Gastrocnemius medialis (tissue), 4 donors: ENCODE results near the gene PRDM2. TPM values are rescaled to one million over a fixed set of nuclear protein-coding genes. Genes with fewer than 3 reads are reported as not detected.
"Not testable (repeated sequence)": the region's sequence is repeated elsewhere in the genome, so short reads cannot be mapped to it uniquely, and the experiment has no call there.

Source experiments
- ATAC-seq, 2 donors: fragments of 150-250 bp; one replicate each; pipeline ENCODE4 v1.9.1; 2016
- DNase-seq, 2 donors: peaks; one replicate each; pipeline ENCODE4 v3.0.0-alpha.2; 2019
- H3K27ac ChIP-seq, 4 donors: fragments of 200-600 bp; sonication (generic); 1 replicate in 1 of 4; 2 replicates in 3 of 4; pipeline ENCODE4 v1.5.1; 2016 to 2018; ENCODE audit warnings: mild to moderate bottlenecking in 2 of 4, moderate library complexity in 1 of 4
- H3K27me3 ChIP-seq, 3 donors: fragments of 200-600 bp; sonication (generic) in 2 of 3; 1 replicate in 1 of 3; 2 replicates in 2 of 3; pipeline versions ENCODE4 v1.5.1 to v1.6.0; 2016 to 2019; ENCODE audit warnings: mild to moderate bottlenecking in 1 of 3, moderate library complexity in 1 of 3
- H3K36me3 ChIP-seq, 2 donors: fragments of 200-600 bp; sonication (generic) in 1 of 2; one replicate each; pipeline ENCODE4 v1.5.1; 2017 to 2018
- H3K4me1 ChIP-seq, 2 donors: fragments of 200-600 bp; sonication (generic) in 1 of 2; one replicate each; pipeline ENCODE4 v1.5.1; 2016 to 2017; ENCODE audit warnings: mild to moderate bottlenecking in 2 of 2
- H3K4me3 ChIP-seq, 4 donors: fragments of 200-600 bp; sonication (generic) in 3 of 4; 1 replicate in 1 of 4; 2 replicates in 3 of 4; pipeline ENCODE4 v1.5.1; 2016 to 2019; ENCODE audit warnings: mild to moderate bottlenecking in 2 of 4
- H3K9me3 ChIP-seq, 3 donors: fragments of 200-600 bp; sonication (generic) in 2 of 3; 1 replicate in 1 of 3; 2 replicates in 2 of 3; pipeline ENCODE4 v1.5.1; 2016 to 2019
- CTCF ChIP-seq, 5 experiments: fragments of 450-650 bp in 3 of 5; fragments of 200-600 bp in 2 of 5; sonication (generic) in 2 of 5; IDR thresholded peaks in 4 of 5; conservative IDR thresholded peaks in 1 of 5; 1 replicate in 4 of 5; 2 replicates in 1 of 5; pipeline ENCODE4 v1.5.1; 2016 to 2019; ENCODE audit warnings: antibody characterized with exemption in 5 of 5, mild to moderate bottlenecking in 3 of 5, moderate library complexity in 3 of 5
- POLR2A ChIP-seq, 2 donors: fragments of 450-650 bp; IDR thresholded peaks; one replicate each; pipeline ENCODE4 v1.6.1; 2017; ENCODE audit warnings: antibody characterized with exemption in 2 of 2, mild to moderate bottlenecking in 2 of 2, moderate library complexity in 2 of 2
- in situ Hi-C, 4 donors: fragments of 200-750 bp; cut with MboI; loops; one replicate each; pipeline versions ENCODE4 v1.15.0 to v1.8.0; 2017; ENCODE audit warnings: low sequenced_read_pairs in 4 of 4
- intact Hi-C: fragments of 100-400 bp; cut with DNase I; formaldehyde crosslinking; loops from one replicate; pipeline ENCODE4 v1.15.1; 2023; ENCODE audit warnings: low total_unique reads
- total RNA-seq, 4 donors: library from RNA; depleted of rRNA; stranded (reverse); fragments of >200 nt; gene quantifications; one replicate each; pipeline versions ENCODE4 v1.1.0 to v1.2.3, GENCODE V29; 2016

PRDM2 gene
- total RNA-seq, 4 donors from 2014 or later, result 24.1 to 38.3 (median 35.6) TPM

- Histone ChIP-seq H3K36me3 (no peaks in the 10 kb centered on the region), H3K9me3 (no peaks in the 10 kb centered on the region), H3K4me1 (no peaks in the 10 kb centered on the region), H3K4me3 (no peak overlapping the region), H3K27me3 (peaks cover 0 to 4% (median 0%) of the 10 kb centered on the region in 3 donors), H3K27ac (no peak overlapping the region)
- intact Hi-C loops (no loop called here), in situ Hi-C loops (loop anchor here in 1 of 4 donors (5.0 kb wide), 1 partner anchor 282 kb away; no protein-coding TSS in a partner anchor)
- DNase-seq (no peak), ATAC-seq (no peak)
- TF ChIP-seq POLR2A (IDR thresholded peaks at IDR 0.05) (no peak), CTCF (IDR thresholded peaks at IDR 0.05 in 4 of 5, conservative IDR thresholded peaks at IDR 0.05 in 1 of 5) (no peak)
Measured at GRCh38 chr1:13675151-13675651, 24.8 kb upstream of the PRDM2 start.

DNA sequence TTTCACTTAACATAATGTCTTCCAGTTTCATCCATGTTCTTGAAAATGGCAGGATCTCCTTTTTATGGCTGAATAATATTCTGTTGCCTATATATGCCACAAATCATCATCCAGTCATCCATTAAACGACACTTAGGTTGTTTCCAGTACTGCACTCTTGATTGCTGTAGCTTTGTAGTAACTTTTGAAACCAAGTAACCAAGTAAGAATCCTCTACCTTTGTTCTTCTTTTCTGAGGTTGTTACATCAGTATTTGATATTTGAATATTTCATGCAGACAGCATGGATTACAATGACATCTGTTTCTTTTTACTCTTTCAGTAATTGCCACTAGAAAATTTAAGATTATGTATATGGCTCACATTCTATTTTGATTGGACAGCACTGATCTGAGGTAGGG lies 22.1 kb upstream of the PRDM2 start:
- no peaks in the 10 kb centered on the region for H3K4me1 ChIP-seq
- H3K27me3 ChIP-seq, result peaks cover 0 to 11% (median 0%) of the 10 kb centered on the region in 3 donors
- no peak for DNase-seq
- H3K27ac ChIP-seq, result no peak overlapping the region
- no peak for ATAC-seq
- intact Hi-C loops (no loop called here), in situ Hi-C loops (loop anchor here in 1 of 4 donors (5.0 kb wide), 1 partner anchor 279 kb away; no protein-coding TSS in a partner anchor)
- TF ChIP-seq CTCF (IDR thresholded peaks at IDR 0.05 in 4 of 5, conservative IDR thresholded peaks at IDR 0.05 in 1 of 5), result no peak
- no peak for TF ChIP-seq POLR2A (IDR thresholded peaks at IDR 0.05)
- no peaks in the 10 kb centered on the region for H3K9me3 ChIP-seq
- no peak overlapping the region for H3K4me3 ChIP-seq
- no peaks in the 10 kb centered on the region for H3K36me3 ChIP-seq

GRCh38 chr1:13679651-13680050 lies 20.3 kb upstream of the PRDM2 start:
- in situ Hi-C loops, result loop anchor here in 1 of 4 donors (5.0 kb wide), 1 partner anchor 278 kb away; no protein-coding TSS in a partner anchor

GRCh38 chr1:13680609-13681008 lies 19.4 kb upstream of the PRDM2 start:
- in situ Hi-C loops, H3K4me1 ChIP-seq, H3K4me3 ChIP-seq, ATAC-seq, H3K9me3 ChIP-seq, H3K36me3 ChIP-seq, DNase-seq, intact Hi-C loops, H3K27ac ChIP-seq: not testable (repeated sequence)
- H3K27me3 ChIP-seq, result peaks cover 0 to 11% (median 0%) of the 10 kb centered on the region in 3 donors

More at GRCh38 chr1:13679651-13680050, 20.3 kb upstream of the PRDM2 start:
- H3K9me3 ChIP-seq, result no peaks in the 10 kb centered on the region
- H3K36me3 ChIP-seq, result no peaks in the 10 kb centered on the region
- peaks cover 0 to 11% (median 0%) of the 10 kb centered on the region in 3 donors for H3K27me3 ChIP-seq
- DNase-seq (no peak), ATAC-seq (no peak)
- intact Hi-C loops, result no loop called here
- H3K4me1 ChIP-seq, result no peaks in the 10 kb centered on the region
- H3K4me3 ChIP-seq, result no peak overlapping the region
- H3K27ac ChIP-seq, result no peak overlapping the region
- TF ChIP-seq CTCF (IDR thresholded peaks at IDR 0.05 in 4 of 5, conservative IDR thresholded peaks at IDR 0.05 in 1 of 5) (no peak), POLR2A (IDR thresholded peaks at IDR 0.05) (no peak)

- Histone ChIP-seq H3K4me1 (no peaks in the 10 kb centered on the region), H3K36me3 (no peaks in the 10 kb centered on the region), H3K27me3 (peaks cover 0 to 7% (median 0%) of the 10 kb centered on the region in 3 donors), H3K9me3 (no peaks in the 10 kb centered on the region), H3K27ac (no peak overlapping the region), H3K4me3 (no peak overlapping the region)
- in situ Hi-C loops, result no loop called here
- DNase-seq (no peak), ATAC-seq (no peak)
- intact Hi-C loops, result no loop called here
- no peak for TF ChIP-seq POLR2A (IDR thresholded peaks at IDR 0.05)
- no peak for TF ChIP-seq CTCF (IDR thresholded peaks at IDR 0.05 in 4 of 5, conservative IDR thresholded peaks at IDR 0.05 in 1 of 5)
Measured at GRCh38 chr1:13681921-13682320, 18.1 kb upstream of the PRDM2 start.
